Hepatocyte (in vitro differentiated cells): Measurements from ENCODE around the gene STX1A.

ENCODE experiments used
- CTCF ChIP-seq: fragments of 200-600 bp; sonication (generic); IDR thresholded peaks from 2 replicates; pipeline ENCODE4 v1.5.1; 2016; ENCODE audit warnings: antibody characterized with exemption, mild to moderate bottlenecking; ENCODE audit not compliant: poor library complexity
- EZH2 ChIP-seq: fragments of 200-600 bp; sonication (generic); IDR thresholded peaks from 2 replicates; pipeline ENCODE4 v1.6.1; 2016; ENCODE audit warnings: antibody characterized with exemption, mild to moderate bottlenecking, borderline replicate concordance

- TF ChIP-seq EZH2 (no peak), CTCF (no peak)
These were observed 28.8 kb downstream of the STX1A start for GRCh38 chr7:73690646-73691045.
